ENCODE measurements around the gene RUNX1.

DNA sequence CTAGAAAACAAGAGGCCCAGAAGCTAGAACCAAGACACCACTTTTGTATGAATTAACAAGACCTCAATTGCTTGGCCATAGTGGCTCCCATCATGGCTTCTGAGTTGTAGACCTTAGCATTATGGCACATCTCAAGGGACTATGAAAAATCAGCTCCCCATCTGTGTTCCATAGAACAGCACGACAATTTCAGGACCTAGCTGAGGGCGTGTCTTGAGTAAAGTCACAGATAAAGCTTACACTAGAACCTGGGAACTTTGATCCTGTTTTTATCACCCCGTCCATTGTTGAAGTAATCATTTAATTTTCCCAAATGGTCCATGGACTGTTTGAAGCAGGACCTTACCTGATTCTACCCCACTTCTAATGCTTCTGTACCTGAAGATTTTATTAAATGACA lies 44.8 kb downstream of the RUNX1 start:
- TF ChIP-seq, protein P1, sequence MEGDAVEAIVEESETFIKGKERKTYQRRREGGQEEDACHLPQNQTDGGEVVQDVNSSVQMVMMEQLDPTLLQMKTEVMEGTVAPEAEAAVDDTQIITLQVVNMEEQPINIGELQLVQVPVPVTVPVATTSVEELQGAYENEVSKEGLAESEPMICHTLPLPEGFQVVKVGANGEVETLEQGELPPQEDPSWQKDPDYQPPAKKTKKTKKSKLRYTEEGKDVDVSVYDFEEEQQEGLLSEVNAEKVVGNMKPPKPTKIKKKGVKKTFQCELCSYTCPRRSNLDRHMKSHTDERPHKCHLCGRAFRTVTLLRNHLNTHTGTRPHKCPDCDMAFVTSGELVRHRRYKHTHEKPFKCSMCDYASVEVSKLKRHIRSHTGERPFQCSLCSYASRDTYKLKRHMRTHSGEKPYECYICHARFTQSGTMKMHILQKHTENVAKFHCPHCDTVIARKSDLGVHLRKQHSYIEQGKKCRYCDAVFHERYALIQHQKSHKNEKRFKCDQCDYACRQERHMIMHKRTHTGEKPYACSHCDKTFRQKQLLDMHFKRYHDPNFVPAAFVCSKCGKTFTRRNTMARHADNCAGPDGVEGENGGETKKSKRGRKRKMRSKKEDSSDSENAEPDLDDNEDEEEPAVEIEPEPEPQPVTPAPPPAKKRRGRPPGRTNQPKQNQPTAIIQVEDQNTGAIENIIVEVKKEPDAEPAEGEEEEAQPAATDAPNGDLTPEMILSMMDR (IDR thresholded peaks at IDR 0.05) = no peak
- TF ChIP-seq POLR2A (IDR thresholded peaks at IDR 0.05) = no peak
